ENCODE data around the gene ACSL4.

Gene ACSL4

DNA sequence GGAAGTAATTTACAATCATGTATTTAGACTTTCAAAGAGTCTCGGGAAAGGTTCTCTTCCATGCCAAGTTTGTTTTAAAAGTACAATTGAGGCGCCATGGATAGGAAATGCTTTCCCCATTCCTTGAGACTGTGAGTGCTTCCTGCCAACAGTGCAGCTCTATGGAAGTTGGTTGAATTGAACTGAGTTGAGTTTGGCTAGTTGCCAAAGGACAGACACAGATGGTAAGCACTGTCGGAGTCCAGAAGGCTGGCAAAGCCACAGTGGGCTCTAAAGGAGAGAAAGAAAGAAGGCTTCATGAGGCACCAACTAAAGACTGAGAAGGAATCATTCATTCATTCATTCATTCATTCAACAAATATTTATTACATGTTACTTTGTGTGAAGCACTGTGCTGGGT, 103.7 kb downstream of the ACSL4 start:
- TF ChIP-seq CTCF (conservative IDR thresholded peaks at IDR 0.05; ENCODE audit: low read depth): no peak
- ChIA-PET POLR2A (ENCODE audit: low non-redundant PET) (no interaction called here), CTCF (no interaction called here)
- DNase-seq (ENCODE audit: low spot score): no peak
- no peak overlapping the region for H3K27ac ChIP-seq

DNA sequence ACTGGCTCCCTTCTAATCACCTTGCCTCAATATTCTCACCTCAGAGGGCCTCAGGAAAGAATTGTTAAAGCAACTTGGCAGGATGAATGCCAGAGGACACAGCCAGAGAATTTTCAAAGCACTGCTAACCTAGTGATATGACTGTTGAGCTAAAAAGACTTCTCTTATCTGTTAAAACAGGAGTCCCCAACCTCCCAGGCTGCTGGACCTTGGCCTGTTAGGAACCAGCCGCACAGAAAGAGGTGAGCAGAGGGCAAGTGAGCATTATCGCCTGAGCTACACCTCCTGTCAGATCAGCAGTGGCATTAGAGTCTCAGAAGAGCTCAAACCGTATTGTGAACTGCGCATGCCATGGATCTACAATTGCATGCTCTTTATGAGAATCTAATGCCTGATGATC, 106.4 kb downstream of the ACSL4 start:
- ChIA-PET CTCF (no interaction called here), POLR2A (ENCODE audit: low non-redundant PET) (no interaction called here)
- no peak for DNase-seq (ENCODE audit: low spot score)
- no peak overlapping the region for H3K27ac ChIP-seq
- no peak for TF ChIP-seq CTCF (conservative IDR thresholded peaks at IDR 0.05; ENCODE audit: low read depth)

GRCh38 chrX:109624641-109625616, 108.1 kb downstream of the ACSL4 start, which contains the start of gene KCNE5:
TSS of gene KCNE5 (minus strand) at chrX:109625172. CDS start at chrX:109625020, 152 bp downstream.
- DNase-seq (ENCODE audit: low spot score): no peak
- no peak for TF ChIP-seq CTCF (conservative IDR thresholded peaks at IDR 0.05; ENCODE audit: low read depth)
- CTCF ChIA-PET: interaction anchor here (0.6 kb wide), 1 partner anchor 110 kb away, joined by 6 read pairs; no protein-coding TSS in a partner anchor
- POLR2A ChIA-PET (ENCODE audit: low non-redundant PET): no interaction called here
- H3K27ac ChIP-seq: no peak within 1 kb of the TSS

DNA sequence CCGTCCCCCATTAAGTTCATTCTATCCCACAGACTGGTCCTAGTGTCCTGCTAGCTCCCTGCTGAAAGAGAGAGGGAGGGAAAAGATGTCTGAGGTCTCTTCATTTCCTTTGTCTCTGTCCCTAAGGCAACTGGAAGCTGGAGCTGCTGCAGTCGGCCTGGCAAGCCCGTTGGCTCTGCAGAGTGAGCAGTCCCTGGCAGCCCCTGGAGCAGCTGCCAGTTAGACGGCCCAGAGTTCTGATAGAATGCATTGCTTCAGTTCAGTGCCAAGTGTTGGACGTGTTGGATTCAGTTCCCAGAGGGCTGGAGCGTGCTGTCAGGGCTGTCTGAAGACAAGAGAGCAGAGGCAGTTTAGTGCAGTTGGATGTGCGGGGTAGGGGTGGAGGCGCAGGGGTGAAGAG, 109.1 kb downstream of the ACSL4 start:
- POLR2A ChIA-PET (ENCODE audit: low non-redundant PET): no interaction called here
- no peak for DNase-seq (ENCODE audit: low spot score)
- no peak for TF ChIP-seq CTCF (conservative IDR thresholded peaks at IDR 0.05; ENCODE audit: low read depth)
- CTCF ChIA-PET: no interaction called here
- no peak overlapping the region for H3K27ac ChIP-seq

GRCh38 chrX:109622270-109622669, 110.8 kb downstream of the ACSL4 start:
- CTCF ChIA-PET: interaction anchor here (0.6 kb wide), 1 partner anchor 112 kb away, joined by 3 read pairs; no protein-coding TSS in a partner anchor
- no peak overlapping the region for H3K27ac ChIP-seq
- POLR2A ChIA-PET (ENCODE audit: low non-redundant PET): no interaction called here
- no peak for TF ChIP-seq CTCF (conservative IDR thresholded peaks at IDR 0.05; ENCODE audit: low read depth)
- DNase-seq (ENCODE audit: low spot score): no peak

GRCh38 chrX:109619771-109620170, 113.3 kb downstream of the ACSL4 start:
- no peak for DNase-seq (ENCODE audit: low spot score)
- H3K27ac ChIP-seq: no peak overlapping the region
- ChIA-PET CTCF (no interaction called here), POLR2A (ENCODE audit: low non-redundant PET) (no interaction called here)
- no peak for TF ChIP-seq CTCF (conservative IDR thresholded peaks at IDR 0.05; ENCODE audit: low read depth)
